GM23248 (cell line): ENCODE measurements around the gene KDM6A. TPM values are rescaled to one million over a fixed set of nuclear protein-coding genes. Genes with fewer than 3 reads are reported as not detected.

Source experiments
- DNase-seq: peaks from one replicate; pipeline ENCODE4 v3.0.0-alpha.2; 2015
- H2AFZ ChIP-seq: fragments of 200-600 bp; sonication (generic); 2 replicates; pipeline ENCODE4 v1.6.1; 2016; ENCODE audit warnings: antibody characterized with exemption
- H3F3A ChIP-seq: fragments of 200-600 bp; sonication (generic); 2 replicates; pipeline ENCODE4 v1.6.1; 2016; ENCODE audit warnings: mild to moderate bottlenecking, antibody characterized with exemption, mixed run types; ENCODE audit not compliant: insufficient read depth
- H3K27ac ChIP-seq: fragments of 200-600 bp; sonication (generic); 2 replicates; pipeline ENCODE4 v1.5.1; 2016; ENCODE audit warnings: mild to moderate bottlenecking
- H3K27me3 ChIP-seq: fragments of 200-600 bp; sonication (generic); replicated peaks from 2 replicates; pipeline ENCODE4 v1.6.1; 2016; ENCODE audit warnings: mild to moderate bottlenecking; ENCODE audit not compliant: insufficient read depth
- H3K36me3 ChIP-seq: fragments of 200-600 bp; sonication (generic); 2 replicates; pipeline ENCODE4 v1.6.1; 2016; ENCODE audit warnings: low read depth, mild to moderate bottlenecking
- H3K4me1 ChIP-seq: fragments of 200-600 bp; sonication (generic); 2 replicates; pipeline ENCODE4 v1.6.1; 2016; ENCODE audit warnings: mild to moderate bottlenecking; ENCODE audit not compliant: insufficient read depth
- H3K4me2 ChIP-seq: fragments of 200-600 bp; sonication (generic); one replicate; pipeline ENCODE4 v1.6.1; 2016; ENCODE audit warnings: mild to moderate bottlenecking; ENCODE audit not compliant: unreplicated experiment
- H3K4me3 ChIP-seq: fragments of 200-600 bp; sonication (generic); 2 replicates; pipeline ENCODE4 v1.5.1; 2016; ENCODE audit warnings: mild to moderate bottlenecking
- H3K79me2 ChIP-seq: fragments of 200-600 bp; sonication (generic); 2 replicates; pipeline ENCODE4 v1.6.1; 2016; ENCODE audit warnings: mild to moderate bottlenecking; ENCODE audit not compliant: insufficient read depth
- H3K9ac ChIP-seq: fragments of 200-600 bp; sonication (generic); 2 replicates; pipeline ENCODE4 v1.6.1; 2016; ENCODE audit warnings: mild to moderate bottlenecking
- H3K9me2 ChIP-seq: fragments of 200-600 bp; sonication (generic); 2 replicates; pipeline ENCODE4 v1.6.1; 2016; ENCODE audit warnings: mixed run types, mild to moderate bottlenecking, moderate library complexity; ENCODE audit not compliant: insufficient read depth
- H3K9me3 ChIP-seq: fragments of 200-600 bp; sonication (generic); one replicate; pipeline ENCODE4 v1.6.1; 2017; ENCODE audit warnings: low read depth
- H4K20me1 ChIP-seq: fragments of 200-600 bp; sonication (generic); 2 replicates; pipeline ENCODE4 v1.6.0; 2016; ENCODE audit not compliant: insufficient read depth
- EZH2 ChIP-seq: fragments of 200-600 bp; sonication (generic); IDR thresholded peaks from 2 replicates; pipeline ENCODE4 v1.6.1; 2018; ENCODE audit warnings: antibody characterized with exemption, mild to moderate bottlenecking; ENCODE audit not compliant: insufficient read depth, poor library complexity, severe bottlenecking
- EZH2phosphoT487 ChIP-seq: fragments of 200-600 bp; sonication (generic); IDR thresholded peaks from 2 replicates; pipeline ENCODE4 v1.6.1; 2018; ENCODE audit warnings: antibody characterized with exemption, moderate library complexity, mild to moderate bottlenecking, low read depth; ENCODE audit not compliant: insufficient read depth
- WGBS, 2 experiments: methylation state at CpG; one replicate each; pipeline ENCODE4 v1.1.6; 2015 to 2017; ENCODE audit warnings: low lambda C conversion rate in 2 of 2, low coverage in 1 of 2; ENCODE audit errors: missing lambda C conversion rate in 2 of 2; 5-methylcytosine and 5-hydroxymethylcytosine counted together
- in situ Hi-C: fragments of 300-500 bp; cut with MboI; formaldehyde crosslinking; loops from 2 replicates; pipeline ENCODE4 v1.15.0; 2020
- polyA plus RNA-seq: library from polyadenylated mRNA; unstranded; fragments of >200 nt; fragmentation: Nextera tagmentation; extraction: Ambion mirVana; gene quantifications from 2 replicates; pipeline ENCODE4 v1.2.1, GENCODE V29; 2016
- total RNA-seq: library from RNA; depleted of rRNA; stranded (reverse); fragments of >200 nt; shearing (Covaris generic); gene quantifications from 2 replicates; pipeline ENCODE4 v1.2.3, GENCODE V29; 2014

The KDM6A gene
- total and polyA plus RNA-seq, 2 experiments from 2014 or later = 5.8 to 12.0 TPM

DNA sequence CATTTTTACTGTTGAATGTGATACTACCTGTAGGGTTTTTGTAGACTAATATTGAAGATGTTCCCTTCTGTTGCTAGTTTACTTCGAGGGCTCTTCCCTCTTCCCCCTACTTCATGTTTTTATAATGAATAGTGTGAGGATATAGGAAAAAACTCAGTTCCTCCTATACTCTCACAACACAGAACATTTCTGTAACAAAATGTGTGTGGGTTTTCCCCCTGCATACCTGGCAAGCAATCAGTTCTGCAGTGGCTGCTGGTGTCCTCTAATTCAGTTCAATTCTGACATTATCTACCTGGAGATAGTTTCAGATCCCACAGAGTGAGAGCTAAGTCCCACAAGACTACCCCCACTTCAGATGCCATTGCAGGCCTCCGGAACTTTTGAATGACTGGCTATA is 107.9 kb downstream of the KDM6A start:
- TF ChIP-seq EZH2 (no peak), EZH2phosphoT487 (no peak)
- Histone ChIP-seq H3K27me3 (no peaks in the 10 kb centered on the region), H3K79me2 (peaks cover 87% of the 10 kb centered on the region), H3K4me3 (no peak overlapping the region), H3F3A (no peaks in the 10 kb centered on the region), H3K9me2 (no peaks in the 10 kb centered on the region), H3K4me1 (peaks cover 5% of the 10 kb centered on the region; the same call in 1 of the 2 replicates), H3K27ac (no peak overlapping the region), H2AFZ (no peak overlapping the region), H3K9ac (no peak overlapping the region), H3K4me2 (no peak overlapping the region), H3K36me3 (no peaks in the 10 kb centered on the region), H4K20me1 (no peaks in the 10 kb centered on the region), H3K9me3 (no peaks in the 10 kb centered on the region)
- WGBS, 2 experiments = 97 to 100% methylated on average over 2 of the region's 2 CpGs
- in situ Hi-C loops = no loop called here
- DNase-seq = no peak

DNA sequence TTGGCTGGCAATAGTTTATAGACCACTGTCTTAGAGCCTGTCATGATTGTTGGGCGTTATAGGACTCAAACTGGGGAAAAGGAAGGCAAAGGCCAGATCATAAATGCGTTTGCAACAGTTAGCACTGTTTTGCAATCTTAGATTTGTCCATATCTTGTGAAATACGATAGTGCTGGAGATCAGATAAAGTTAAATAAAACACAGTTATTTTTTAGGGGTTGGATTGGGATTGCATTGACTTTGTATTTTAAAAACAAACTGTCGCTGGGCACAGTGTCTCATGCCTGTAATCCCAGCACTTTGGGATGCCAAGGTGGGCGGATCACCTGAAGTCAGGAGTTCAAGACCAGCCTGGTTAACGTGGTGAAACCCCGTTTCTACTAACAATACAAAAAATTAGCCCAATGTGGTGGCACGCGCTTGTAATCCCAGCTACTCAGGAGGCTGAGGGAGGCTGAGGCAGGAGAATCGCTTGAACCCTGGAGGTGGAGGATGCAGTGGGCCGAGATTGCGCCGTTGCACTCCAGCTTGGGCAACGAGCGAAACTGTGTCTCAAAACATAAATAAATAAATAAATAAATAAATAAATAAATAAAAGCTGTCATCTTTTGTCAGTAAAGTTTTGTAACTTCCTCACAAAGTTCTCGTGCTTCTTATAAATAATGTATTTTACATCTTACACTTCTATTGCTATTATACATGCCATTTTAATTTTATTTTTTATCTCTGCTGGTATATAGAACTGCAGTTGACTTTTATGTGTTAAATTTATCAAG is 117.2 kb downstream of the KDM6A start:
- WGBS, 2 experiments = 99 to 100% methylated on average over 13 to 16 of the region's 16 CpGs
- Histone ChIP-seq H3K9ac (no peak overlapping the region), H3K4me1 (no peaks in the 10 kb centered on the region), H3K27ac (no peak overlapping the region), H3K27me3 (no peaks in the 10 kb centered on the region), H3K9me3 (no peaks in the 10 kb centered on the region), H4K20me1 (no peaks in the 10 kb centered on the region), H3K4me3 (no peak overlapping the region), H3K9me2 (no peaks in the 10 kb centered on the region), H2AFZ (no peak overlapping the region), H3K79me2 (peaks cover 89% of the 10 kb centered on the region), H3K36me3 (no peaks in the 10 kb centered on the region), H3F3A (no peaks in the 10 kb centered on the region), H3K4me2 (no peak overlapping the region)
- TF ChIP-seq EZH2phosphoT487 (no peak), EZH2 (no peak)
- DNase-seq = no peak
- in situ Hi-C loops = no loop called here

DNA sequence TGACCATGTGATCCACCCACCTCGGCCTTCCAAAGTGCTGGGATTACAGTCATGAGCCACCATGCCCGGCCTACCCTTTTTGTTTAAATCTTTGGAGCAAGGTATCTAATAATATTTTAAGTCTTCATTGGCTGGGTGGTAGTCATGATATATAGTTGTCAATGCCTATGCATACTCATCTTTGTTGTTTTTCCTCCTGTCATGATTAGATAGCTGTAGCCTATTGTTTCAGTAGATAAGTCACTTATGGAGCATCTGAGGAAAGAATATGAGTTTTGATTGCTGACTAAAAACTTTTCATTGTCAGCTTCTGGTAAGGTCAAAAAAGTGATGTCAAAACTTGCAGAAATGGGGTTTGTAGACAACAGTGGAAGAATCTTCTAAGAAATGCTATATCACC is 119.8 kb downstream of the KDM6A start:
- Histone ChIP-seq H3K4me2 (no peak overlapping the region), H3K4me1 (no peaks in the 10 kb centered on the region), H3K27me3 (no peaks in the 10 kb centered on the region), H3K9me3 (no peaks in the 10 kb centered on the region), H3K27ac (no peak overlapping the region), H4K20me1 (no peaks in the 10 kb centered on the region), H2AFZ (no peak overlapping the region), H3F3A (no peaks in the 10 kb centered on the region), H3K9me2 (no peaks in the 10 kb centered on the region), H3K36me3 (no peaks in the 10 kb centered on the region), H3K4me3 (no peak overlapping the region), H3K9ac (no peak overlapping the region), H3K79me2 (peaks cover 99% of the 10 kb centered on the region)
- 100% methylated on average over 2 of the region's 2 CpGs for WGBS, 2 experiments
- no peak for DNase-seq
- TF ChIP-seq EZH2 = no peak
- in situ Hi-C loops = no loop called here

- Histone ChIP-seq H3K9me2 (no peaks in the 10 kb centered on the region), H3K4me2 (no peak overlapping the region), H3K27me3 (no peaks in the 10 kb centered on the region), H3K4me1 (no peaks in the 10 kb centered on the region), H2AFZ (no peak overlapping the region), H3K36me3 (no peaks in the 10 kb centered on the region), H3K9me3 (no peaks in the 10 kb centered on the region), H3K4me3 (no peak overlapping the region), H3F3A (no peaks in the 10 kb centered on the region), H4K20me1 (no peaks in the 10 kb centered on the region), H3K9ac (no peak overlapping the region), H3K27ac (no peak overlapping the region), H3K79me2 (peaks cover 99% of the 10 kb centered on the region)
- in situ Hi-C loops = no loop called here
- no peak for TF ChIP-seq EZH2phosphoT487
- TF ChIP-seq EZH2 = no peak
- DNase-seq = peak; percentile 3
- WGBS, 2 experiments = 94 to 95% methylated on average over 2 of the region's 2 CpGs
Observed at GRCh38 chrX:44996277-44996676, 123.3 kb downstream of the KDM6A start.
